ENCODE data around the gene MYBPC1.

DNA sequence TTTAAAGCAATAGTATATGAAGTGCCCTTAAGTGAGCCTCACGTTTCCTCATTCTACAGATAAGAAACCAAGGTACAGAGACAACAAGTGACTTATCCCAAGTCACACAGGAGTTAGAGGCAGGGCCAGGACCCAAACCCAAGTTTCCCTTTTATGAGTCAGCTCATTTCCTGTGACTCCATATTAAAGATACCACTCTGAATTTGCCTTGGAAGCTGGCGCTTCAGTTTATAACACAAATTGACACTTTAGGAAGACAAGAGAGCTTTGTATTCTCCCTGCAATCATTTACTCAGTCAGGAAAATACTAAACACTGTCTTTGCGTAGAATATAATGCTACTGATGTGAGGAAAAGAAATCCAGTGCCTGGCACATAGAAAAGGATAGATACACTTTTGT is 43.2 kb downstream of the MYBPC1 start:
- TF ChIP-seq CTCF (conservative IDR thresholded peaks at IDR 0.05; ENCODE audit: low read depth, low read length) (no peak), EZH2 (IDR thresholded peaks at IDR 0.05; ENCODE audit: borderline replicate concordance, low read depth, low read length, poor library complexity, severe bottlenecking) (no peak)
